Fibroblast of peridontal ligament (primary cell): ENCODE measurements around the gene MREG.
"Not testable (repeated sequence)": the region's sequence is repeated elsewhere in the genome, so short reads cannot be mapped to it uniquely, and the experiment has no call there.

Experiments used
- DNase-seq: peaks from one replicate; pipeline ENCODE4 v3.0.0-alpha.2; 2010; ENCODE audit errors: extremely low read depth

The MREG gene

DNA sequence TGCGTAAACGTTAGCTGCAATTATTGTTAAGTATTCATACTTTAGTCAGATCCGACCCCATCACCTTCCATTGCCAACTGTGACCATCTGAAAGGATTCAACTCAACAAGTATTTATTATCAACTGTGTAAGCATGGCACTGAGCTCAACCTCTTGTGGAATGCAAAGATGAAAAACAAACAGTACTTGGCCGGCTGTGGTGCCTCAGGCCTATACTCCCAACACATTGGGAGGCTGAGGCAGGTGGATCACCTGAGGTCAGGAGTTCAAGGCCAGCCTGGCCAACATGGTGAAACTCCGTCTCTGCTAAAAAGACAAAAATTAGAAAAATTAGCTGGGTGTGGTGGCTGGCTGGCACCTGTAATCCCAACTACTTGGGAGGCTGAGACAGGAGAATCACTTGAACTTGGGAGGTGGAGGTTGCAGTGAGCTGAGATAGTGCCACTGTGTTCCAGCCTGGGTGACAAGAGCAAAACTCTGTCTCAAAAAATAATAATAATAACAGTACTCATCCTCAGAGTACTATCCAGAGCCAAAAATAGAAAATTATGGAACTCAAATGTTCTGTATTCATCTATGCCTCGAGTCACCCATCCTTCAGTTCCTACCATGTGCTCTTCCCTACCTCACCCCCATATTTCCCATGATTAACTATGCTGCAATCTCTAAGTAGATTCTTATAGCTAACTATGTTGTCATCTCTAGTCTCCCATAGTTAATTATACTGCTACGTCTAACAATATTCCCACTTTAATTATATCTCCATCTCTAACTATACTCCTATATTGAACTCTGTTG lies 8.6 kb upstream of the MREG start:
- no peak for DNase-seq

DNA sequence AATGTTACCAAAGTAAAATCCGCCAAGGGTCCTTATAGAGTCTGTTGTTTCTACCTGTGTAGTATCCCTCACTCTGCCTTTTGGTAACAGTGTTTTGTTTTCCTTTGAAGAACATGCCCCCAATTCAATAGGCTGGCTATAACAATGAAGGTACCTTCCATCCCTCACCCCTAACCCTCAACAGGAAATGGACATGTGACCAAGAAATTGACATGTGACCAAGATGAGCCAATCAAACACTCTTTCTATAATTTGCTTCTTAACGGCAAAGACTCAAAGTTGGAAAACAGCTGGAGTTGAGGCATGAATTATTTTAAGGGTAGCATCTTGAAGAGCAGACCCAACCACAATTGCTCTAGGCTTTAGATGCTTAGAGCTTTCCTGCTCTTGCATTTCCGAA lies 5.4 kb upstream of the MREG start:
- no peak for DNase-seq

DNA sequence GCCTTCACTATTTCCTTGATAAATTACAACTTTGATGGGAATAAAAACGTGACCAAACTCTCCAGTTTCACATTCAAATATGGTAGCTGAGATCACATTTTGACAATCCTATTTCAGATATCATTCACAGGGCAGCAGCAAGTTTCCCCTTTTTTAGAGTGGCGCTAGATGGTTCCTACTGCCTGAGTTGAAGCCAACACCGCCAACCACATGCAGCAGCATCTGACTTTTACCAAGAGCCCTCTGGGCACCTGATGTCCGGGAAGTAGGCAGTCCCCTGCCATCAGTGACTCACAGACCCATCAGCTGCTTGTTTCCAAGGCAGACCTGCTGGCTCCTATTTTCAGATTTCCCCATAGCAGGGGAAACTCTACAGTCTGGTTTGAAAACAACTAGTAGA lies 4.0 kb upstream of the MREG start:
- DNase-seq, result no peak

DNA sequence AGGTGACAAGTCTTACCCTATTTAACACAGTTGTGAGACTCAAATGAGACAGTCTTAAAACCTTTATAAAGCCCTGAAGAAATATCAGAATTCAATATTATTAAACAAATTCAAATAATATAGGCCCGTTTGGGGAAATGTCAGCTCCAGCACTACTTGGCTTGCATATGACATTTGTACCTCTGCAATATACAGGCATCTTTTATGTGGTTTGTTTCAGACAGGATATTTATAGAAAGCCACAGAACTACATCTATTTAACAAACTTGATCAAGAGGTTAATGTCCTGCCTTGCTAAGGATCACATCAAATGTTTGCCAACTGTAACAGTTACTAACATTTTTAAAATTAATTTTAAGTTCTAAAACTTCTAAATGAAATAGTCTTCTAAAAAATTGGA lies 3.2 kb upstream of the MREG start:
- no peak for DNase-seq

DNA sequence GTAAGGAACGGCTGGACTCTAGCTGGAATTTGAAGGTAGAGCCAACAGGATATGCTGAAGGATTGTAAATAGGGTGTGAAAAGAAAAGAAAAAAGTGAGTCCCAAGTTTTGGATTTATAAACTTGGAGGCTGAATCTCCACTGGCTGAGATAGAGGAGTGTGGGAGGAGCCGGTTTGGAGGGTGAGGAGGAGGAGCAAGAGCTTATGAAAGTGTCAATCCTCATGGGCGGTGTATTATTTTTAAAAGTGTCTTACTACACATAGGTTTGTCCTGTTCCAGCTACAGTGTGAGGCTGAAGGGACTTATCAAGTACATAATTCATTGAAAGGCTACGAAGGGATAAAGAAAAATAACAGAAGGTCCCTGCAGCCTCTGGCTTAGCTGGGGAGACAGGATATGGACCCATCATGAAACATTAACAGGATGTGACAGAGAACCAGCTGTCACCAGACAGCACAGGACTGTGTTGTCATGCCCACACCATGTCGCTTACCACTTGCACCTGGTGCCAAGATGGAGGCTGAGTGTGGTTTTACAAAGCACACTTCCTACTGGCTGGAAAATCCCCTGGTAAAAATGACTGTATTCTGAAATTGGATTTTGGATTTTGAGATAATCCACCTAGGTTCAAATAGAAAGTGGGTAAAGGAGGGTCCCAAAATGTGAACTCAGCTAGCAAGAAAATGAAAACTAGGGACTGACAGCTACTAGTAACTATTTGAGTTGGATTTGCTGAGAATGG lies 2.5 kb upstream of the MREG start:
- DNase-seq, result no peak

DNA sequence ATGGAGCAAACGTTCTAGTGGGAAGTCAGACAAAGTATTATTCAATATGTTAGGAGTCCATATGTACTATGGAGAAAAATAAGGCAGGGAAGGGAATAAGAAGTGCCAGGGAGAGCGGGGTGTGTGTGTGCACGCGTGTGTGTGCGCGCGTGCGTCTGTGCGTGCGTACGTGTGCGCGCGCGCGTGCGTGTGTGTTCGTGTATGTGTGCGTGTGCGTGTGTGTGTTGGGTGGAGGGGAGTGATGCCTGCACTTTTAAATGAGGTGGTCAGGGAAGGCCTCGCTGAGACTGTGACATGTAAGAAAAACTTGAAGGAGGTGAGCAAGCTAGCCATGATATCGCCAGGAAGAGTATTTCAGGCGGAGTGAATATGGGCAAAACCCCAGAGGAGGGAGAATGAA lies 1.6 kb upstream of the MREG start:
- DNase-seq, result no peak

DNA sequence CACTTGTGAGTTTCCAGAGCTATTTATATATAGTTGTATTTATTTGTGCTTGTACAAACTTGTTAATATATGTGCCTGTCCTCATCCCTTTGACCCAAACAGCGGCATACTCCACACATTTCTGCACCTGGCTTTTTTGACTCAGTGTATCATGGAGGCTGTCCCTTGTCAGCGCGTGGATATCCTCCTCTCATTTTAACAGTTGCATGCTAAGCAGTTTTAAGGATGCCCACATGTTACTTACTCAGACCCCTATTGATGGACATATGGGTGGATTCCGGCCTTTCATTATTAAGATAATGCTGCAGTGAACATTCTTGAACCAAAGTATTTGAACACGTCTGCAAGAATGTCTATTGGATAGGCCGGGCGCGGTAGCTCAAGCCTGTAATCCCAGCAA lies 655 bp upstream of the MREG start:
- no peak for DNase-seq

DNA sequence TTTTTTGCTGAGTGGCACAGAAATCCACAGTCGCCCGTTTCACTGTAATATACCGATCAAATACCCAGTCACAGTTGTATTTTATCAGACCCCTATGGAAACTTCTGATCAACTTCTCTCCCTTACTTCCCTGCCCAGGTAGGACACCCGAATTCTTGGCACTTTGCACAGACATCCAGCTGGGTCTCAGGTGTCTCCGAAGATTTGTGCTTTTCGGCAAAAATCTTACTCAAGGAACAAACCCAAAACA lies 596 bp downstream of the MREG start:
- DNase-seq, result no peak

DNA sequence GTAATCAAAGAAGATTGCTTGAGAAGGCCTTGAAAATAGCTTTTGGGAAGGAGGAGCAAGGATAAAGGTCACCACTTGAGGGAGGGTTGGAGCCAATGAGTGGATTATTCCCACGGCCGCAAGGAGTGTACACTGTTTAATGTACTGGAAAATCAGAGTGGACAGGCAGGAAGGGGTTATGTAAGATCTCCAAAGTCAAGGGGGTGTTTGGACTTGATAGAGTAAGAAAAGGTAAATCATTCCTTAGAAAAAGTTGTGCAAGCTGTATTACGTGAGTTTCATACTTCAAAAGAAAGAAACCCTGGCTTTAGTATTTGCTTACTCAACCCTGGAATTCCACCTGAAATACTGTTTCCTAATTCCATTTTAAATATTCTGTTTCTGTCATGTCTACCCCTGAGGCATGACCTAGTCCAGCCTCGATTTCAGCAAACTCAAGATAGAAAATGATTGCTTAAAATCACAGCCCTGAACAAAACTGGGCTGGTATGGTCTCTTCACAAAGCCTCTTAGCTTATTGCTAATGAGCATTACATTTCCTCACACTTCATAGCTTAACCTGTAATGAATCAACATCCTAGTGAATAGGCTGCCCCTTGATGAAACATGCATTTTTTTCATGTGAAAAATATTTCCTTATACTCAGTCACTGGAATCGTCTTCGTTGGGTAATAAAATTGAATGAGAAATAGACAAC lies 1.1 kb downstream of the MREG start:
- DNase-seq, result no peak

DNA sequence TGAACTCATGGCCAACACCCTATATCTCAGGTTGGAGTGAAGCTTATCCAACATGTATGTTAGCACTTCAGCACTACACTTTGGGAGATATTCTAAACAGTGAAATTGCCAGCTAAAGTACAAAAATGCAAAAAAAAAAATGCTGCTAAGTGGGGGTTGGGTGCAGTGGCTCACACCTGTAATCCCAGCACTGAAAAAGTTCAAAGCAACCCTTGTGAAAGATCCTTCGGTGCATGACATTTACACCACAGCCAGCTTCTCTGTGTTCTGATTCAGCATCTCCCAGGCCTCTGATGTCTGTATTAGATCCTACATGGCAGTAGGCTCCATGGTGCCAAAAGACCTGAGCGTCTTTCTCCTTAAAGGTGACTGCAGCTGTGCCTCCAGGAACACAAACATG lies 4.1 kb downstream of the MREG start:
- not testable (repeated sequence) for DNase-seq

DNA sequence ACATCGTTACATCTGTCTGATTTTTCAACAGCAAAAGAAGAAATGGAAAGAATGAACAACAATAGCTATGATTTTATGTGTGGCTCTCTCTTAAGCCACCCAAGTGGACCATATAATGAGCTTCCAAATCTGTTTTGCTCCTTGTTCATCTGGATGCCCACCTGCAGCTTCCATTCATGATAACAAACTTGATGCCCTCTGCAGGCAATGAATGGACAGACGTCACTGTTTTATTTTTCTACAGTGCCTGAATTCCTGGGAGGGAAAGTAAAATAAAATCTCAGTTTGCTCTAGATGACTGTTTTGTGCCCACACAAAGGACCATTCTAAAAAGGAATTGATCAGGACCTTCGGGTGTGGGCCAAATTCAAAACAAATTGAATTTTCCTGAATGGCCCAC lies 5.0 kb downstream of the MREG start:
- no peak for DNase-seq

DNA sequence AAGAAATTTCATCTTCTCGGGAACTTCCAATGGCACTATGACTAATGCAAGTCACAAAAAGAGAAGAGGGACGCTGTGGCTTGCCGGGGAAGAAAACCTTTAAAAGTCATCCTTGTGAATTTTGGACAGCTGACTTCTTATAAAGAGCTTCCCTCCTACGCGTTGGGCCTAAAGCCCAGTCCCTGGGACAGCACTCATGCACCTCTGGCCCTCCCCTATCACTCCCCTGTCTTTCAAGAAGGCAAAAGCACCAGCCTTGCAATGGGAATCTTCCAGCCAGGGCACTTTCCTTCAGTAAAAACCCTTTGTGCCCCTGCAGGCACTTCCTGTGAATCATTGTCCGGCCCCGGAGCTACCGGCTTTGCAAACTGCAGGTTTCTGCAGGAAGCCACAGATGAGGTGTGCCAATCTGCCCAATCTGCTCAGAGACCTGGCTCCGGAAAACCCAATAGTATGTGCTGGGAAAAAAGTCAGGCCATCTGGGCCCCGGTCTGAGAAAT lies 7.1 kb downstream of the MREG start:
- no peak for DNase-seq

DNA sequence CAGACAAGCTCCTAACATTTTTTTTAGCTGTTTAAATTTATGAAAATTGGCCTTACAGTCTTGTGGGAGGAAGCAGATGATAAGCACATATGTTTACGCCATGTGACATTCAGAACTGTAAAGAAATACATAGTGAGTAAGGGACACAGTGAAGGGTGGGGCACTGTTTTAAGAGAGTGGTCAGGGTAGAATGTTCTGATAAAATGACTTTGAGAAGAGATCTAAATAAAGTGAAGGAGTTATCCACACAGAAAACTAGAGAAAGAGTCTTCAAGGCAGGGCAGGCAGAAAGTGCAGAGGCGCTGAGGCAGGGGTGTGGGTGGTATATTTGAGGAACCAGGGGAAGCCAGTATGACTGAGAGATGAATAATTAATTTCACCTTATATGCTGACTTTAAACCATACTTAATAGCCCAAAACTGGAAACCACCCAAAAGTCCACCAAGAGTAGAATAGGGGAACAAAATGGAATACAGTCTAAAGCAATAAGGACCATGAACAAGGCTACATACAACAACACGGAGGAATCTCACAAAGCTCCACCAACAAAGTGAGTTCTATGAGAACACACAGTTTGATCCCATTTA lies 8.6 kb downstream of the MREG start:
- DNase-seq, result no peak

DNA sequence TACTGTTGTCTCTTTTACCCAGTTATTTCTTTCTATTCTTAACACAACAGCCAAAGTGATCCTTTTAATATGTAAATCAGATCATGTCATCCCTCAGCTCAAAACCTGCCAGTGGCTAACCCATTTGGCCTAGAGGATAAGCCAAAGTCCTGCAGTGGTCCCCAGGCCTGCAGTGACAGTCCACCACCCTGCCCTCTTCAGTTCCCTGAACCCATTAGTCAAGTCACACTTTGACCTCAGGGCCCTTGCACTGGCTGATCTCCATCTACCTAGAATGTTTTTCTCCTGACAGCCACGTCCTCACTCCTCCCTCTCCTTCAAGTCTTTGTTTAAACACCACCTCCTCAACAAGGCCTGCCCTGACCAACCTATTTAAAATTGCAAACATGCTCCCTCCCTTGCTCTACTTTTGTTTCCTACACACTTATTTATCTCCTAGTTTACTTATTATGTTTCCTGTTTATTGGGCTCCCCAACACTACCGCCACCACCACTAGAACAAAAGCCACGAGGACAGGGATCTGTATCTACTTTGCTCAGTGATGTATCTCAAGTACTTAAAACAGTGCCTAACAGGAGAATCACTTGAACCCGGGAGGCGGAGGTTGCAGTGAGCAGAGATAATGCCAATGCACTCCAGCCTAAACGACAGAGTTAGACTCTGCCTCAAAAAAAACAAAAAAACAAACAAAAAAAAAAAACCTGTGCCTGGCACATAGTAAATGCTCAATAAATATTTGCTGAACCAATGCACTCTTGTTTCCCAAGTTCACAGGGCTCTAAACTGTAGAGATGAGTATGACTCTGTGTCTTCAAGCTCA lies 9.3 kb downstream of the MREG start:
- no peak for DNase-seq

DNA sequence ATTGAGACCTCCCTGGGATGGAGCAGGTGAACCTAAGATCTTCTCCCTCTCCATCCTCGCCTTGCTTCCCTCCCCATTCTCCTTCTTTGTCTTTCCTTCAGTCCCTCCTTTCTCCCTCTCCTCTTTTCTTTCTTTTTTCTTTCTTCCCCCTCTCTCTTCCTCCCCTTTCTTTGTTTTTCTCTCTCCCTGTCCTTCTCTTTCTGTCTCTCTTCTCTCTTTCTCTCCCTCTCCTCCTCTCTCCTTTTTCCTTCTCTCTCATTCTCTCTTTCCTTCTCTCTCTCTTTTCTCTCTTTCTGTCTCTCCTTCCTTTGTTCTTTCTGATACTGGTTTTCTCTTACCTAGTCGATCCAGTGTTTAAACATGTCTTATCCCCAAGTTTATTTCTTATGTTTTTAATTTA lies 10.7 kb downstream of the MREG start:
- no peak for DNase-seq

DNA sequence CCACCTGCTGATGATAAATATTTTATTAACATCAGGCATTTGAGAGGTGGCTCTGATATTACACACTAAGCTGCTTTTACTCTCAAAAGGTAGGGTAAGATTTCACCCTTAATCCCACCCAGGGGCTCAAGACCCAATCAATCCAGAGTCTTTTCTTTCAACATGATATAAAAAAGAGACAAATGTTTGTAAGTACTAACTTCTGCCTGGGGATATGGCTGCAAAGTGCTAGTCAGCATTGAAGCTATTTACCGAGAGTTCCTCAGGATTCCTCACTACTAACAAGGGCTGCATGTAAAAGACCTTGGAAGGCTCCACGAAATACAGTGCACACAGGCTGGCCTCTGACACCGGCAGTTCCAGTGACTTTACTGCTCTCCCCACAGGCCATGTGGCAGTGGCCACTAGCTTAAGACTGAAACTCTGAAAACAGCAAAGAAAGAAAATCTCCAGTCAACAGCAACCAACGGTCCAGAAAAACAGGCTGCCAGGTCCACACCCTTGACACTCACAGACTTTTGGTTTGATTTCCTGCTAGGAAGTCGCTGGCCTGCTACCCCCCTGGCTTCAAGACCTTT lies 11.2 kb downstream of the MREG start:
- no peak for DNase-seq

DNA sequence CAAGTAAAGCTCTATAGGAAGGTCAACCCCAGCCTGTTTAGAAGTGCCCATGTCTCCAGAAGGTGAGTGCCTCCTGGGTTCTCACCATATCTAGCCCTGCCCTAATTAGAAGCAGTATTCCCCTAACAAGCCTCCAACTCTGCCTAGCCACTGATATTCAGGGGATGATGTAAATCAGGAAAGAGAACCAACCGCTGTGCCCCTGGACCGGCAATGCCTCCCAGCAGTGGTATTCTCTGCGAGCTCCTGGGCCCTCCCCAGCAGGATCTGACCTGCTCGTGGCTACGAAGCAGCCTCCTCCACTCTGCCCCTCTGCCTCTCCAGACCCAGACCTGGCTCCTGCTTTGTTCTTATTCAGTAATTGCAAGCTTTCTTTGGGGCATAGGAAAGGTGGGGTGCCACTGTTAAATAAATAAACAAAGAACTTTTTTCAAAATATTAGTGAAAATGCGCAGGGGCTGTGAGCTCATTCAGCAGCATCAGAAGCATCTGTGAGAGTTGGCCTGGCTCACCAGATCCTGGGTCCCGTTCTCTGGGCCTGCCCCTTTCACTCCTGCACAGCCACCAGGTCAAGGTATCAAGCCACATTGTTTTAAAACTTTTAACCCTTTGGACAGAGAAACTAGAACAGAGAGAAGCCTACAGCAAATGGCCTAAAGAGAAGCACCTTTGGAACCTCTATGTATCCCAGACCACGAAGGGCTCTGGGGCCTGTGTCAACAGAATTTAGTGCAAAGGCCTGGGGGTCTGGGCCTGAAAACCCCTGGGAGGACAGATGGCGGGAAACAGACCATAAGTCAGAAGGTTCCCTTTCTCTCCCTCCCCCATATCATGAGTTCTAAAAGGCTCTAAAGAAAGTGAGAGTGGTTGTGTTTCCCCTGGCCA lies 11.9 kb downstream of the MREG start:
- DNase-seq, result no peak

DNA sequence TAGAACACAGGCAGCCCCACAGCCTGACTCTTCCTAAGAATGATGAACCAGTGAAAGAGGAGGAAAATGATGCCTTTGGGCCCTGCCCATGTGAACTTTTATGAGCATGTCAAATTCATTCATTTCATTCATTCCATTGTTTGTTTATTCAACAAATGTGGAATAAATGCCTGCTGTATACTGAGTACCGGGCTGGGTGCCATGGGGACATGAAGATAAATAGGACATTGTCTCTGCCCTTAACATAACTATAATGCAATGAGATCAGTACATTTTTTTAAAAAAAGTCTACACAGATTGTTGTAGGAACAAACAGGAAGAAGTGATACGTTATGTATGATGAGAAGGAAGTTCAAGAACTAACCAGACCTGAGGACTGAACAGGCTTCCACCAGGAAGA lies 14.7 kb downstream of the MREG start:
- DNase-seq, result no peak

DNA sequence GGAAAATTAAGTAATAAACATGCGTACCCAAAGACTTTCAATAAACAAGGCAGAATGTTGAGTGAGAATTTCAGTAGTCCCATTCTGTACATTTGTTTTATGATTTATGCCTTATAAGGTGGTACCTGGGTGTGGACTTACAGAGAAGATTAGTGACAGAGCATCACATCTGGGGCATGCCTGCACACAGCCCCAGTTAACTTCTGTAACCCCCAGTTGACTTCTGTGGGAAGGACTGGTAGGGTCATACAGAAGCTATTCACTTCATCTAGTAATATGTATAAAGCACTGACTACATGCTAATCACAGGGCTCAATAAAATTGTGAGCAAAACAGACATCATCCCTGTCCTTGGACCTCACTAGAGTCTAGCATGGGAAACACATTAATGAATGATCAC lies 16.1 kb downstream of the MREG start:
- no peak for DNase-seq

DNA sequence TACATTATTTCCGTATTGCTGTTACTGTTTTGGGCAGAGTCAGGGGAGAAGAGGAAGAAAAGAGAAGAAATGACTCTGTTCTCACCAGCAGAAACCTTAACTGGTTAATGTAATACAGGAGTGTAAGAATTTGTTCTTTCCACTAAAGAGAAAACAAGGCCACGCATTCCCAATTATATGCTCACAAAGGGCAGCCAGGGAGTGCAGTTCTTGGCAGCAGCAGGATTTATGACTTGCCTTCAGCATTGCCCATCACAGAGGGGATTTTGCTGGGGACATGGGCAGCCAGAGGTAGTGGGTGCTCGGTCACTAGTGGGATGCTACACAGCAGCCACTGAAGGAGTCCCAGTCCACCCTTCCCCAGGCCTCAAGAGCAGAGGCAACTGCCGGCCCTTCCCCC lies 18.4 kb downstream of the MREG start:
- no peak for DNase-seq
